ENCODE data around the gene TMPRSS11D.

GRCh38 chr4:67912080-67912479, 28.3 kb upstream of the TMPRSS11D start:
- TF ChIP-seq CTCF (IDR thresholded peaks at IDR 0.05; ENCODE audit: insufficient read depth, low read length) (no peak), REST (IDR thresholded peaks at IDR 0.05; ENCODE audit: insufficient replicate concordance, low read depth) (no peak), SPI1 (IDR thresholded peaks at IDR 0.05; ENCODE audit: borderline replicate concordance, low read depth) (no peak), POLR2AphosphoS5 (IDR thresholded peaks at IDR 0.05; ENCODE audit: low read depth) (no peak)

Data from HL-60 (cell line).